ENCODE results near the gene CYBA.

CYBA gene

GRCh38 chr16:88628512-88628974, 22.3 kb downstream of the CYBA start:
- DNase-seq: peak in 1 of 2 donors; percentile 30

- DNase-seq: no peak
These were observed 23.1 kb downstream of the CYBA start for GRCh38 chr16:88627531-88628411.

GRCh38 chr16:88626646-88627045, 24.2 kb downstream of the CYBA start:
- DNase-seq: no peak

- no peak for DNase-seq
These were observed 25.8 kb downstream of the CYBA start for GRCh38 chr16:88624977-88625576.

- DNase-seq: no peak
These were observed 26.4 kb downstream of the CYBA start for GRCh38 chr16:88624481-88624880.

GRCh38 chr16:88623858-88624257, 27.0 kb downstream of the CYBA start:
- no peak for DNase-seq

- DNase-seq: no peak
These were observed 28.0 kb downstream of the CYBA start for GRCh38 chr16:88622866-88623265.

GRCh38 chr16:88622125-88622524, 28.7 kb downstream of the CYBA start:
- DNase-seq: no peak

GRCh38 chr16:88619859-88620815, 30.7 kb downstream of the CYBA start:
- DNase-seq: no peak

- no peak for DNase-seq
These were observed 31.7 kb downstream of the CYBA start for GRCh38 chr16:88618956-88619667.

- DNase-seq: no peak
These were observed 32.5 kb downstream of the CYBA start for GRCh38 chr16:88618182-88618955.

- no peak for DNase-seq
These were observed 33.4 kb downstream of the CYBA start for GRCh38 chr16:88617268-88618031.

GRCh38 chr16:88616736-88617135, 34.1 kb downstream of the CYBA start:
- no peak for DNase-seq

GRCh38 chr16:88616320-88616719, 34.5 kb downstream of the CYBA start:
- no peak for DNase-seq

- no peak for DNase-seq
These were observed 35.9 kb downstream of the CYBA start for GRCh38 chr16:88614818-88615580.

GRCh38 chr16:88613911-88614817, 36.7 kb downstream of the CYBA start:
- DNase-seq: no peak

GRCh38 chr16:88613293-88613692, 37.6 kb downstream of the CYBA start:
- no peak for DNase-seq
